ENCODE results near the gene PCED1B.

DNA sequence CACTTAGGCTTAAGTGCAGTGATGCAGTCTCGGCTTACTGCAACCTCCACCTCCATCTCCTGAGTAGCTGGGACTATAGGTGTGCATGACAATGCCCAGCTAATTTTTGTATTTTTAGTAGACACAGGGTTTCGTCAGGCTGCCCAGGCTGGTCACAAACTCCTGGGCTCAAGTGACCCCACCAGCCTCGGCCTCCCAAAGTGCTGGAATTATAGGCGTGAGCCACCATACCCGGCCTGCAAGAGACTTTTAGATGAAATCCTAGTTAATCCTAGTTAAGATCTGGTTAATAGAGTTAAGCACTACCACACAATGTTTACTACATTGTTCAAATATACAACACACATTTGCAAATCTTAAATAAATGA is 196.8 kb downstream of the PCED1B start:
- TF ChIP-seq ARNTL (CRISPR knock-in tag; IDR thresholded peaks at IDR 0.05; ENCODE audit: borderline replicate concordance, low read depth): no peak
- no peak for TF ChIP-seq RARB (CRISPR knock-in tag; IDR thresholded peaks at IDR 0.05)
- TF ChIP-seq, protein P1, sequence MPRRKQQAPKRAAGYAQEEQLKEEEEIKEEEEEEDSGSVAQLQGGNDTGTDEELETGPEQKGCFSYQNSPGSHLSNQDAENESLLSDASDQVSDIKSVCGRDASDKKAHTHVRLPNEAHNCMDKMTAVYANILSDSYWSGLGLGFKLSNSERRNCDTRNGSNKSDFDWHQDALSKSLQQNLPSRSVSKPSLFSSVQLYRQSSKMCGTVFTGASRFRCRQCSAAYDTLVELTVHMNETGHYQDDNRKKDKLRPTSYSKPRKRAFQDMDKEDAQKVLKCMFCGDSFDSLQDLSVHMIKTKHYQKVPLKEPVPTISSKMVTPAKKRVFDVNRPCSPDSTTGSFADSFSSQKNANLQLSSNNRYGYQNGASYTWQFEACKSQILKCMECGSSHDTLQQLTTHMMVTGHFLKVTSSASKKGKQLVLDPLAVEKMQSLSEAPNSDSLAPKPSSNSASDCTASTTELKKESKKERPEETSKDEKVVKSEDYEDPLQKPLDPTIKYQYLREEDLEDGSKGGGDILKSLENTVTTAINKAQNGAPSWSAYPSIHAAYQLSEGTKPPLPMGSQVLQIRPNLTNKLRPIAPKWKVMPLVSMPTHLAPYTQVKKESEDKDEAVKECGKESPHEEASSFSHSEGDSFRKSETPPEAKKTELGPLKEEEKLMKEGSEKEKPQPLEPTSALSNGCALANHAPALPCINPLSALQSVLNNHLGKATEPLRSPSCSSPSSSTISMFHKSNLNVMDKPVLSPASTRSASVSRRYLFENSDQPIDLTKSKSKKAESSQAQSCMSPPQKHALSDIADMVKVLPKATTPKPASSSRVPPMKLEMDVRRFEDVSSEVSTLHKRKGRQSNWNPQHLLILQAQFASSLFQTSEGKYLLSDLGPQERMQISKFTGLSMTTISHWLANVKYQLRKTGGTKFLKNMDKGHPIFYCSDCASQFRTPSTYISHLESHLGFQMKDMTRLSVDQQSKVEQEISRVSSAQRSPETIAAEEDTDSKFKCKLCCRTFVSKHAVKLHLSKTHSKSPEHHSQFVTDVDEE (CRISPR knock-in tag; IDR thresholded peaks at IDR 0.05): no peak
- no peak for TF ChIP-seq CSDC2 (CRISPR knock-in tag; IDR thresholded peaks at IDR 0.05)
- TF ChIP-seq OSR1 (CRISPR knock-in tag; IDR thresholded peaks at IDR 0.05): no peak
- TF ChIP-seq TCF4 (CRISPR knock-in tag; IDR thresholded peaks at IDR 0.05; ENCODE audit: borderline replicate concordance): no peak
- no peak for TF ChIP-seq ZFP3 (CRISPR knock-in tag; IDR thresholded peaks at IDR 0.05)
